HepG2 (cell line): ENCODE measurements around the gene UTP3. TPM values are rescaled to one million over a fixed set of nuclear protein-coding genes. Genes with fewer than 3 reads are reported as not detected.

Source experiments
- ATAC-seq: fragments of 200-7000 bp; cut with Tn5 transposase; 3 replicates; pipeline ENCODE4 v1.9.1; 2020; ENCODE audit warnings: mild to moderate bottlenecking, moderate library complexity
- BruUV-seq: library from RNA; stranded (reverse); fragments of 400-500 nt; replicated peaks from 2 replicates; lab custom pipeline; 2021; lab: Mats Ljungman, UMichigan
- CTCF ChIA-PET: fragments of 300-600 bp; formaldehyde crosslinking; extraction: SDS; loops from one replicate; lab custom pipeline; 2021; ENCODE audit warnings: low total read pairs, inconsistent platforms, low intra/inter-chr PET ratio; lab: Yijun Ruan, JAX
- POLR2A ChIA-PET: fragments of 350-600 bp; sonication (Branson Sonifier 250); formaldehyde crosslinking; loops from one replicate; lab custom pipeline; 2020; ENCODE audit warnings: antibody characterized with exemption, inconsistent platforms; lab: Yijun Ruan, JAX
- DNase-seq: peaks from one replicate; pipeline ENCODE4 v3.0.0-alpha.2; 2015; ENCODE audit warnings: low spot score
- FAIRE-seq: peaks from 3 replicates; lab custom pipeline; 2011; peaks lifted over from hg19 to GRCh38; lab: Jason Lieb, UNC
- H2AFZ ChIP-seq: one replicate; pipeline ENCODE4 v1.6.1; 2011; ENCODE audit warnings: low read length, inconsistent platforms
- H3K27ac ChIP-seq: fragments of 300-600 bp; 3 replicates; pipeline ENCODE4 v1.8.0; 2011; ENCODE audit warnings: mixed run types, mild to moderate bottlenecking, mixed read lengths, low read length, inconsistent platforms; ENCODE audit not compliant: insufficient read depth; ENCODE audit errors: extremely low read length
- H3K27me3 ChIP-seq, 2 experiments: fragments of 200-600 bp in 1 of 2; 2 replicates in 1 of 2; 3 replicates in 1 of 2; pipeline versions ENCODE4 v1.6.0 to v1.8.0; 2011; ENCODE audit warnings: low read length in 2 of 2, mild to moderate bottlenecking in 2 of 2, moderate library complexity in 2 of 2, inconsistent platforms in 1 of 2; ENCODE audit not compliant: insufficient read depth in 2 of 2, control insufficient read depth in 1 of 2
- H3K36me3 ChIP-seq, 2 experiments: fragments of 200-600 bp in 1 of 2; replicated peaks in 1 of 2; 2 replicates in 1 of 2; 3 replicates in 1 of 2; pipeline versions ENCODE4 v1.5.1 to v1.8.0; 2011; ENCODE audit warnings: low read length in 2 of 2, inconsistent platforms in 1 of 2; ENCODE audit not compliant: insufficient read depth in 2 of 2, control insufficient read depth in 1 of 2
- H3K4me1 ChIP-seq: 2 replicates; pipeline ENCODE4 v1.5.1; 2012; ENCODE audit warnings: low read length, inconsistent platforms; ENCODE audit not compliant: insufficient read depth
- H3K4me2 ChIP-seq: 2 replicates; pipeline ENCODE4 v1.6.0; 2011; ENCODE audit warnings: low read depth, low read length, inconsistent platforms
- H3K4me3 ChIP-seq, 3 experiments: fragments of 200-600 bp in 1 of 3; sonication (generic), shearing (Covaris generic) in 1 of 3; replicated peaks in 1 of 3; 2 replicates each; pipeline ENCODE4 v1.5.1; 2011 to 2016; ENCODE audit warnings: low read length in 3 of 3, inconsistent platforms in 2 of 3, low read depth in 2 of 3, mild to moderate bottlenecking in 2 of 3, control low read depth in 1 of 3, mixed read lengths in 1 of 3; ENCODE audit not compliant: insufficient read depth in 1 of 3
- H3K79me2 ChIP-seq: one replicate; pipeline ENCODE4 v1.6.1; 2011; ENCODE audit warnings: low read length, inconsistent platforms; ENCODE audit not compliant: insufficient read depth
- H3K9ac ChIP-seq: 2 replicates; pipeline ENCODE4 v1.6.0; 2011; ENCODE audit warnings: mild to moderate bottlenecking, low read depth, low read length, inconsistent platforms; ENCODE audit not compliant: insufficient read depth
- H3K9me3 ChIP-seq: 2 replicates; pipeline ENCODE4 v1.5.1; 2012; ENCODE audit warnings: mild to moderate bottlenecking, low read length
- H4K20me1 ChIP-seq: 2 replicates; pipeline ENCODE4 v1.6.0; 2011; ENCODE audit warnings: inconsistent platforms, mild to moderate bottlenecking, low read length, moderate library complexity; ENCODE audit not compliant: insufficient read depth
- KDM5A ChIP-seq: fragments of 200-600 bp; sonication (generic); IDR thresholded peaks from 2 replicates; pipeline ENCODE4 v1.7.0; 2018; ENCODE audit warnings: antibody characterized with exemption, mild to moderate bottlenecking, low read length, borderline replicate concordance
- NCOA2 ChIP-seq: sonication (generic); formaldehyde crosslinking; IDR thresholded peaks from 2 replicates; pipeline ENCODE4 v1.8.0; 2022; ENCODE audit warnings: inconsistent platforms
- ONECUT2 ChIP-seq: sonication (generic); formaldehyde crosslinking; IDR thresholded peaks from 2 replicates; pipeline ENCODE4 v1.4.0; 2020; ENCODE audit warnings: missing genetic modification reagents
- RAD21 ChIP-seq: fragments of 450-650 bp; formaldehyde crosslinking; IDR thresholded peaks from 2 replicates; pipeline ENCODE4 v1.5.0; 2020; ENCODE audit warnings: mild to moderate bottlenecking
- STAT5B ChIP-seq: sonication (generic); formaldehyde crosslinking; IDR thresholded peaks from 2 replicates; pipeline ENCODE4 v1.4.0; 2020; ENCODE audit warnings: missing genetic modification reagents
- ZNF230 ChIP-seq: sonication (generic); formaldehyde crosslinking; IDR thresholded peaks from 2 replicates; pipeline ENCODE4 v1.4.0; 2020; ENCODE audit warnings: mild to moderate bottlenecking, missing genetic modification reagents
- ZNF558 ChIP-seq: sonication (generic); formaldehyde crosslinking; IDR thresholded peaks from 2 replicates; pipeline ENCODE4 v1.9.0; 2022; ENCODE audit warnings: mild to moderate bottlenecking, missing genetic modification reagents, borderline replicate concordance
- ZNF569 ChIP-seq: sonication (generic); formaldehyde crosslinking; IDR thresholded peaks from 2 replicates; pipeline ENCODE4 v1.5.0; 2020; ENCODE audit warnings: mild to moderate bottlenecking, missing genetic modification reagents, moderate library complexity, borderline replicate concordance
- ZNF782 ChIP-seq: sonication (generic); formaldehyde crosslinking; IDR thresholded peaks from 2 replicates; pipeline ENCODE4 v1.4.0; 2020; ENCODE audit warnings: missing genetic modification reagents, mild to moderate bottlenecking, borderline replicate concordance
- ZSCAN22 ChIP-seq: sonication (generic); formaldehyde crosslinking; IDR thresholded peaks from 2 replicates; pipeline ENCODE4 v1.4.0; 2020; ENCODE audit warnings: mild to moderate bottlenecking, missing genetic modification reagents
- WGBS: methylation state at CpG from one replicate; pipeline ENCODE4 v1.1.6; 2017; ENCODE audit warnings: low lambda C conversion rate; 5-methylcytosine and 5-hydroxymethylcytosine counted together
- in situ Hi-C: cut with HindIII; loops from 2 replicates; pipeline ENCODE4 v1.10.0; 2017; ENCODE audit warnings: low pct_unique_long_range_greater_than_20kb; ENCODE audit not compliant: extremely low pct_ligation_motif_present
- intact Hi-C: fragments of 100-400 bp; cut with micrococcal nuclease; formaldehyde crosslinking; loops from one replicate; pipeline ENCODE4 v1.10.0; 2022; ENCODE audit not compliant: unreplicated experiment
- polyA plus RNA-seq, 8 experiments: library from polyadenylated mRNA; depleted of rRNA in 3 of 8; stranded (reverse) in 7 of 8; unstranded in 1 of 8; fragments of >200 nt; fragmentation: Illumina TruSeq in 4 of 8; extraction: Trizol in 4 of 8; gene quantifications; 2 replicates each; pipeline versions ENCODE4 v1.2.1 to v1.2.3, GENCODE V29; 2011 to 2016; ENCODE audit warnings: low read depth in 4 of 8, missing spikeins in 1 of 8, mixed read lengths in 1 of 8; ENCODE audit not compliant: insufficient read depth in 1 of 8
- total RNA-seq, 5 experiments: library from RNA; depleted of rRNA; stranded (reverse); fragments of >200 nt; fragmentation: Illumina TruSeq; extraction: Trizol; gene quantifications; 2 replicates each; pipeline ENCODE4 v1.2.3, GENCODE V29; 2016; ENCODE audit warnings: low read depth in 1 of 5
- TF ChIP-seq, protein P1 (sequence below): sonication (generic); formaldehyde crosslinking; IDR thresholded peaks from 2 replicates; pipeline ENCODE4 v1.5.1; 2020; ENCODE audit warnings: mild to moderate bottlenecking, missing genetic modification reagents
- TF ChIP-seq, protein P2 (sequence below), 2 experiments: sonication (generic) in 1 of 2; formaldehyde crosslinking in 1 of 2; IDR thresholded peaks; 2 replicates each; pipeline versions ENCODE4 v1.6.1 to v1.9.0; 2014 to 2022; ENCODE audit warnings: antibody characterized with exemption in 1 of 2, borderline replicate concordance in 1 of 2, inconsistent platforms in 1 of 2, low read depth in 1 of 2, missing genetic modification reagents in 1 of 2
- TF ChIP-seq, protein P3 (sequence below): sonication (generic); formaldehyde crosslinking; IDR thresholded peaks from 2 replicates; pipeline ENCODE4 v1.8.1; 2022; ENCODE audit warnings: mild to moderate bottlenecking, missing genetic modification reagents

The UTP3 gene
- total and polyA plus RNA-seq, 2 of the 13 experiments (the other 11 are each of a cell fraction or from before 2014, with no cell fraction given) = 6.9 to 19.5 TPM

DNA sequence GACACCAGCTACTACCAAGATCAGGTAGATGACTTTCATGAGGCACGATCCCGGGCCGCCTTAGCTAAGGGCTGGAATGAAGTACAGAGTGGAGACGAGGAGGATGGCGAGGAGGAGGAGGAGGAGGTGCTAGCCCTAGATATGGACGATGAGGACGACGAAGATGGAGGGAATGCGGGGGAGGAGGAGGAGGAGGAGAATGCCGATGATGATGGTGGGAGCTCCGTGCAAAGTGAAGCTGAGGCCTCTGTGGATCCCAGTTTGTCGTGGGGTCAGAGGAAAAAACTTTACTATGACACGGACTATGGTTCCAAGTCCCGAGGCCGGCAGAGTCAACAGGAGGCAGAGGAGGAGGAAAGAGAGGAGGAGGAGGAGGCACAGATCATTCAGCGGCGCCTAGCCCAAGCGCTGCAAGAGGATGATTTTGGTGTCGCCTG lies 481 bp downstream of the UTP3 start (continued):
- TF ChIP-seq, protein P1, sequence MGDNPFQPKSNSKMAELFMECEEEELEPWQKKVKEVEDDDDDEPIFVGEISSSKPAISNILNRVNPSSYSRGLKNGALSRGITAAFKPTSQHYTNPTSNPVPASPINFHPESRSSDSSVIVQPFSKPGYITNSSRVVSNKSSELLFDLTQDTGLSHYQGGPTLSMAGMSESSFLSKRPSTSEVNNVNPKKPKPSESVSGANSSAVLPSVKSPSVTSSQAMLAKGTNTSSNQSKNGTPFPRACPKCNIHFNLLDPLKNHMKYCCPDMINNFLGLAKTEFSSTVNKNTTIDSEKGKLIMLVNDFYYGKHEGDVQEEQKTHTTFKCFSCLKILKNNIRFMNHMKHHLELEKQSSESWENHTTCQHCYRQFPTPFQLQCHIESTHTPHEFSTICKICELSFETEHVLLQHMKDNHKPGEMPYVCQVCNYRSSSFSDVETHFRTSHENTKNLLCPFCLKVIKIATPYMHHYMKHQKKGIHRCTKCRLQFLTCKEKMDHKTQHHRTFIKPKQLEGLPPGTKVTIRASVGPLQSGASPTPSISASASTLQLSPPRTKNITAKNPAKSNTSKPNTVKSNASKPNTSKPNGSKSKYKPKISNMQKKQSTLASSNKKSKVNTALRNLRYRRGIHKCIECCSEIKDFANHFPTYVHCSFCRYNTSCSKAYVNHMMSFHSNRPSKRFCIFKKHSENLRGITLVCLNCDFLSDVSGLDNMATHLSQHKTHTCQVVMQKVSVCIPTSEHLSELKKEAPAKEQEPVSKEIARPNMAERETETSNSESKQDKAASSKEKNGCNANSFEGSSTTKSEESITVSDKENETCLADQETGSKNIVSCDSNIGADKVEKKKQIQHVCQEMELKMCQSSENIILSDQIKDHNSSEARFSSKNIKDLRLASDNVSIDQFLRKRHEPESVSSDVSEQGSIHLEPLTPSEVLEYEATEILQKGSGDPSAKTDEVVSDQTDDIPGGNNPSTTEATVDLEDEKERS (CRISPR knock-in tag) = 0 out of 2 replicates have a peak, but pooled peaks have one; percentile 1
- TF ChIP-seq ZSCAN22 (CRISPR knock-in tag) (0 out of 2 replicates have a peak, but pooled peaks have one; percentile 7), KDM5A (peak; percentile 5; the same call in 1 of the 2 replicates), ONECUT2 (no peak)

DNA sequence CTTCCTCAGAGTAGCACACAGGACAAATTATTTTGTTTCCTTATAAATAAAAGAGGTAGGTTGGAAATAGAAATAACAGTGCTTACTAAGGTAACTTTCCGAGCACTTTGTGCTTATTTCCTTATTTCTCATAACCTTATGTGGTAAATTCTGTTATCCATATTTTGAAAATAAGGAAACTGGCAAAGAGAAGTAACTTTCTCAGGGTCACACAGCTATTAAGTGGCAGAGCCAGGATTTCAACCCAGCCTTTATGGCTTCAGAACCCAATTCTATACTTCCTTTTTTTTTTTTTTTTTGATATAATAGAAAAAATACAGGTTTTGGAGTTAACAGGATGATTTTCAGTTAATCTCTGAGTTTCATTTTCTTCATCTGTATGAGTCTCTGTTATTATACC lies 3.3 kb downstream of the UTP3 start:
- FAIRE-seq = no peak
- Histone ChIP-seq H4K20me1 (no peaks in the 10 kb centered on the region), H3K9ac (no peak overlapping the region), H3K4me3 (no peak overlapping the region), H3K27me3 (no peaks in the 10 kb centered on the region; a peak in 1 of 5 replicates), H3K27ac (no peak overlapping the region), H2AFZ (no peak overlapping the region), H3K4me1 (peaks cover 25% of the 10 kb centered on the region), H3K79me2 (peaks cover 29% of the 10 kb centered on the region), H3K4me2 (peak overlapping the region; percentile 55), H3K36me3 (no peaks in the 10 kb centered on the region), H3K9me3 (no peaks in the 10 kb centered on the region)
- POLR2A ChIA-PET = interaction anchor here (6.8 kb wide), 1 partner anchor 12 kb away, joined by 75 read pairs; no protein-coding TSS in a partner anchor
- no peak for DNase-seq
- in situ Hi-C loops (no loop called here), intact Hi-C loops (no loop called here)
- TSS peak; percentile 4 for BruUV-seq
- no peak for ATAC-seq
- 87% methylated on average over 1 of the region's 1 CpG for WGBS
- CTCF ChIA-PET = no interaction called here
- TF ChIP-seq ZNF782 (CRISPR knock-in tag) (no peak), NCOA2 (CRISPR knock-in tag) (no peak), ZNF569 (no peak), ZNF558 (no peak), STAT5B (CRISPR knock-in tag) (no peak), ZNF230 (CRISPR knock-in tag) (no peak), RAD21 (CRISPR knock-in tag) (no peak)
- TF ChIP-seq, protein P2, sequence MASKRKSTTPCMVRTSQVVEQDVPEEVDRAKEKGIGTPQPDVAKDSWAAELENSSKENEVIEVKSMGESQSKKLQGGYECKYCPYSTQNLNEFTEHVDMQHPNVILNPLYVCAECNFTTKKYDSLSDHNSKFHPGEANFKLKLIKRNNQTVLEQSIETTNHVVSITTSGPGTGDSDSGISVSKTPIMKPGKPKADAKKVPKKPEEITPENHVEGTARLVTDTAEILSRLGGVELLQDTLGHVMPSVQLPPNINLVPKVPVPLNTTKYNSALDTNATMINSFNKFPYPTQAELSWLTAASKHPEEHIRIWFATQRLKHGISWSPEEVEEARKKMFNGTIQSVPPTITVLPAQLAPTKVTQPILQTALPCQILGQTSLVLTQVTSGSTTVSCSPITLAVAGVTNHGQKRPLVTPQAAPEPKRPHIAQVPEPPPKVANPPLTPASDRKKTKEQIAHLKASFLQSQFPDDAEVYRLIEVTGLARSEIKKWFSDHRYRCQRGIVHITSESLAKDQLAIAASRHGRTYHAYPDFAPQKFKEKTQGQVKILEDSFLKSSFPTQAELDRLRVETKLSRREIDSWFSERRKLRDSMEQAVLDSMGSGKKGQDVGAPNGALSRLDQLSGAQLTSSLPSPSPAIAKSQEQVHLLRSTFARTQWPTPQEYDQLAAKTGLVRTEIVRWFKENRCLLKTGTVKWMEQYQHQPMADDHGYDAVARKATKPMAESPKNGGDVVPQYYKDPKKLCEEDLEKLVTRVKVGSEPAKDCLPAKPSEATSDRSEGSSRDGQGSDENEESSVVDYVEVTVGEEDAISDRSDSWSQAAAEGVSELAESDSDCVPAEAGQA (IDR thresholded peaks at IDR 0.05; ENCODE audit: low read depth) = no peak
- TF ChIP-seq, protein P2 (CRISPR knock-in tag; IDR thresholded peaks at IDR 0.05; ENCODE audit: borderline replicate concordance) = no peak
- TF ChIP-seq, protein P3, sequence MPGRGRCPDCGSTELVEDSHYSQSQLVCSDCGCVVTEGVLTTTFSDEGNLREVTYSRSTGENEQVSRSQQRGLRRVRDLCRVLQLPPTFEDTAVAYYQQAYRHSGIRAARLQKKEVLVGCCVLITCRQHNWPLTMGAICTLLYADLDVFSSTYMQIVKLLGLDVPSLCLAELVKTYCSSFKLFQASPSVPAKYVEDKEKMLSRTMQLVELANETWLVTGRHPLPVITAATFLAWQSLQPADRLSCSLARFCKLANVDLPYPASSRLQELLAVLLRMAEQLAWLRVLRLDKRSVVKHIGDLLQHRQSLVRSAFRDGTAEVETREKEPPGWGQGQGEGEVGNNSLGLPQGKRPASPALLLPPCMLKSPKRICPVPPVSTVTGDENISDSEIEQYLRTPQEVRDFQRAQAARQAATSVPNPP (CRISPR knock-in tag) = no peak
